GM12878 (cell line): ENCODE measurements around the gene DGCR8. TPM values are rescaled to one million over a fixed set of nuclear protein-coding genes. Genes with fewer than 3 reads are reported as not detected.
A peak's percentile ranks its signal among the peaks of the same experiment; 100 is the strongest.

Experiments
- ATAC-seq: fragments of 200-7000 bp; cut with Tn5 transposase; 3 replicates; pipeline ENCODE4 v1.9.1; 2020; ENCODE audit warnings: mild to moderate bottlenecking, moderate library complexity
- BruUV-seq: library from RNA; stranded (reverse); fragments of 400-500 nt; replicated peaks from 2 replicates; lab custom pipeline; 2021; lab: Mats Ljungman, UMichigan
- CTCF ChIA-PET: fragments of 300-600 bp; sonication (Branson Sonifier 250); formaldehyde crosslinking; extraction: SDS; loops from one replicate; lab custom pipeline; 2021; ENCODE audit warnings: inconsistent platforms; lab: Yijun Ruan, JAX
- POLR2A ChIA-PET: fragments of 350-600 bp; formaldehyde crosslinking; extraction: SDS; loops from one replicate; lab custom pipeline; 2021; ENCODE audit warnings: inconsistent platforms; lab: Charles Lee
- RAD21 ChIA-PET: fragments of 300-600 bp; sonication (Branson Sonifier 250); formaldehyde crosslinking; loops from one replicate; lab custom pipeline; 2023; ENCODE audit warnings: antibody characterized with exemption; ENCODE audit not compliant: unreplicated experiment; lab: Charles Lee
- SMC1A ChIA-PET: fragments of 300-600 bp; sonication (Branson Sonifier 250); formaldehyde crosslinking; loops from one replicate; lab custom pipeline; 2023; ENCODE audit not compliant: unreplicated experiment, uncharacterized antibody; lab: Charles Lee
- DNase-seq: peaks from one replicate; pipeline ENCODE4 v3.0.0-alpha.2; 2011; ENCODE audit warnings: low read depth, low spot score
- FAIRE-seq: peaks from 3 replicates; lab custom pipeline; 2011; peaks lifted over from hg19 to GRCh38; lab: Jason Lieb, UNC
- H2AFZ ChIP-seq: 2 replicates; pipeline ENCODE4 v1.6.0; 2011; ENCODE audit warnings: low read depth, low read length, control low read depth; ENCODE audit not compliant: control insufficient read depth
- H3K27ac ChIP-seq: 2 replicates; pipeline ENCODE4 v1.5.1; 2011; ENCODE audit warnings: control low read depth; ENCODE audit not compliant: control insufficient read depth, insufficient read depth
- H3K27me3 ChIP-seq, 2 experiments: replicated peaks in 1 of 2; 2 replicates each; pipeline versions ENCODE4 v1.6.0 to v1.6.1; 2011; ENCODE audit warnings: low read length in 1 of 2; ENCODE audit not compliant: control insufficient read depth in 2 of 2, insufficient read depth in 2 of 2
- H3K36me3 ChIP-seq, 2 experiments: 2 replicates each; pipeline ENCODE4 v1.5.1; 2011; ENCODE audit warnings: low read length in 1 of 2; ENCODE audit not compliant: control insufficient read depth in 2 of 2, insufficient read depth in 2 of 2
- H3K4me1 ChIP-seq: 2 replicates; pipeline ENCODE4 v1.6.1; 2011; ENCODE audit warnings: mild to moderate bottlenecking, low read length, moderate library complexity, mixed read lengths; ENCODE audit not compliant: control insufficient read depth, insufficient read depth
- H3K4me2 ChIP-seq: 2 replicates; pipeline ENCODE4 v1.6.0; 2011; ENCODE audit warnings: control low read depth; ENCODE audit not compliant: control insufficient read depth, insufficient read depth
- H3K4me3 ChIP-seq: fragments of 200-600 bp; sonication (generic); 2 replicates; pipeline ENCODE4 v1.5.1; 2016
- H3K79me2 ChIP-seq: 2 replicates; pipeline ENCODE4 v1.6.0; 2011; ENCODE audit warnings: low read length; ENCODE audit not compliant: control insufficient read depth, insufficient read depth
- H3K9ac ChIP-seq: 2 replicates; pipeline ENCODE4 v1.8.0; 2011; ENCODE audit warnings: low read length, control low read depth, mixed read lengths; ENCODE audit not compliant: control insufficient read depth, insufficient read depth
- H3K9me3 ChIP-seq: replicated peaks from 3 replicates; pipeline ENCODE4 v1.5.1; 2011; ENCODE audit warnings: mild to moderate bottlenecking, low read length; ENCODE audit not compliant: control insufficient read depth, insufficient read depth
- H4K20me1 ChIP-seq: 2 replicates; pipeline ENCODE4 v1.6.0; 2011; ENCODE audit not compliant: control insufficient read depth, insufficient read depth
- ETV6 ChIP-seq, 2 experiments: fragments of 450-650 bp in 1 of 2; IDR thresholded peaks in 1 of 2; conservative IDR thresholded peaks in 1 of 2; 2 replicates each; pipeline ENCODE4 v1.6.1; 2014; ENCODE audit warnings: antibody characterized with exemption in 1 of 2, borderline replicate concordance in 1 of 2, low read depth in 1 of 2, mild to moderate bottlenecking in 1 of 2, moderate library complexity in 1 of 2
- PAX8 ChIP-seq: fragments of 450-650 bp; IDR thresholded peaks from 2 replicates; pipeline ENCODE4 v1.6.1; 2017; ENCODE audit warnings: mild to moderate bottlenecking, moderate library complexity
- POLR2A ChIP-seq: IDR thresholded peaks from 2 replicates; pipeline ENCODE4 v1.6.1; 2011; ENCODE audit warnings: low read depth, mild to moderate bottlenecking, low read length
- WGBS: methylation state at CpG from one replicate; pipeline ENCODE4 v1.1.6; 2016; ENCODE audit warnings: low lambda C conversion rate; ENCODE audit not compliant: insufficient replicate concordance, insufficient coverage; ENCODE audit errors: missing lambda C conversion rate; 5-methylcytosine and 5-hydroxymethylcytosine counted together
- in situ Hi-C: fragments of 300-500 bp; cut with MboI; formaldehyde crosslinking; loops from 9 replicates; pipeline ENCODE4 v1.14.3; 2018; ENCODE audit warnings: mixed read lengths
- intact Hi-C: fragments of 100-400 bp; cut with micrococcal nuclease; formaldehyde crosslinking; loops from one replicate; pipeline ENCODE4 v1.14.2; 2022; ENCODE audit not compliant: unreplicated experiment
- polyA plus RNA-seq, 11 experiments: library from polyadenylated mRNA; depleted of rRNA in 4 of 11; unstranded in 6 of 11; stranded (reverse) in 5 of 11; fragments of >200 nt; fragmentation: Nextera tagmentation in 4 of 11; fragmentation: Illumina TruSeq in 1 of 11; extraction: Ambion mirVana in 4 of 11; extraction: Trizol in 1 of 11; gene quantifications; 1 replicate in 1 of 11; 2 replicates in 10 of 11; pipeline versions ENCODE4 v1.2.1 to v1.2.3, GENCODE V29; 2011 to 2016; ENCODE audit warnings: inconsistent platforms in 2 of 11, missing spikeins in 2 of 11, low read depth in 1 of 11
- total RNA-seq, 4 experiments: library from RNA; depleted of rRNA in 3 of 4; stranded (reverse); fragments of >200 nt in 3 of 4; fragmentation: Illumina TruSeq in 1 of 4; extraction: Trizol in 1 of 4; gene quantifications; 2 replicates each; pipeline versions ENCODE4 v1.2.1 to v1.2.3, GENCODE V29; 2013 to 2021

The DGCR8 gene
- total and polyA plus RNA-seq, 10 of the 15 experiments (the other 5 are each of a cell fraction or from before 2014, with no cell fraction given), result 1.2 to 35.1 (median 17.2) TPM

DNA sequence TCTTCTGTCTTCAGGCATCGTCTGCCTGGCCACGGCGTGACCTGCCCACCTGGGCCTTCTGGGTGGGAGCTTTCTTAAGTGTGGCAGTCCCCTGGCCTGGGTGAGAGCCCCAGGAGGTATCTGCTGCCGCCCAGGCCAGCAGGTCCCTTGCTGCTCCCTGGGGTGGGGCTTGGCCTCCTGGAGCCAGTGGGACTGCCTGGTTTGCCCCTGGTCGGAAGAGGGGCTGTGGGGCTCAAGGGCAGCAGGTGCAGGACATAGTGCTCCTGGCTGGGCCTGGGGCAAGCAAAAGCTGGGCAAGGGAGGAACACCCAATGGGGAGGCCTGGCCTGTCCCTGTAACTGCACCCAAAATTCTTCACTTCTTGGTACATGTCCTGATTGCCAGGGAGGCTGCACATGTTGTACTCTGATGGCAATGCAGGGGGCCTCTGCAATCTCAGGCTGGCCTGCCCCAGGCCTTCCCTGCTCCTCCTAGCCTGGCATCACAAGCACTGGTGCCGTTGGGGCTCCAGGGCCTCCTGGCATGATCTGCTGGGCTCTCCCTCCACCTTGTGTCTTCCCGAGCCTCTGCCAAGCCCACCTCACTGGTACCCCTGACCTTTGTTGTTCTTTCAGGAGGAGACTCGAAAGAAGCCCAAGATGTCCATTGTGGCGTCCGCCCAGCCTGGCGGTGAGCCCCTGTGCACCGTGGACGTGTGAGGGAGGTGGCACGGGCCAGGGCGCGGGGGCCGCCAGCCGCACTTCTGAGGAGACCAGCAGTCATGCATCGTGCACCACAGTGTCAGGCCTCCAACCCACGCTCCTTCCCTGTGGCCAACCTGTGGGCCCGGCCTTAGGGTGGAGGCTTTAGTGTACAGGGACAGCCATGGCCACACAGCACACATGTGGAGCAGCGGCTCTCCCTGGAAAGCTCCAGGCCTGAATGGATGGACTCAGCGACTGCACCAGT lies 29.6 kb downstream of the DGCR8 start:
- POLR2A ChIA-PET, result no interaction called here
- peak; percentile 54 for TF ChIP-seq POLR2A
- TF ChIP-seq ETV6 (conservative IDR thresholded peaks at IDR 0.05 in 1 of 2, IDR thresholded peaks at IDR 0.05 in 1 of 2; ENCODE audit: borderline replicate concordance in 1 of 2, low read depth in 1 of 2), result no peak
- TF ChIP-seq, all 136 proteins: peak for 1
- no peak for FAIRE-seq

GRCh38 chr22:20110359-20110985 lies 30.4 kb downstream of the DGCR8 start:
- no peak overlapping the region for H3K4me3 ChIP-seq
- CTCF ChIA-PET, result no interaction called here
- no peak for TF ChIP-seq PAX8
- TF ChIP-seq, all 136 proteins: peak for 0
- Histone ChIP-seq H3K27me3 (no peaks in the 10 kb centered on the region), H3K9ac (no peak overlapping the region), H3K4me1 (peaks cover 15% of the 10 kb centered on the region), H3K79me2 (peaks cover 10% of the 10 kb centered on the region), H4K20me1 (no peaks in the 10 kb centered on the region), H2AFZ (no peak overlapping the region), H3K4me2 (no peak overlapping the region), H3K9me3 (no peaks in the 10 kb centered on the region; the same call in 2 of the 3 replicates), H3K27ac (no peak overlapping the region), H3K36me3 (peaks cover 34 to 73% of the 10 kb centered on the region in 2 experiments; a peak in 3 of 4 replicates)
- no peak for DNase-seq
- RAD21 ChIA-PET, result no interaction called here
- in situ Hi-C loops, result no loop called here
- POLR2A ChIA-PET, result interaction anchor here (0.5 kb wide), 1 partner anchor 31 kb away, joined by 3 read pairs; no protein-coding TSS in a partner anchor
- SMC1A ChIA-PET, result no interaction called here
- no peak for FAIRE-seq
- intact Hi-C loops, result no loop called here
- 79% methylated on average over 9 of the region's 9 CpGs for WGBS
- ATAC-seq, result no peak
- TSS peak; percentile 72 for BruUV-seq

More for the DNA sequence above, 29.6 kb downstream of the DGCR8 start:
- Histone ChIP-seq H3K36me3 (peaks cover 32 to 74% of the 10 kb centered on the region in 2 experiments; a peak in 3 of 4 replicates), H4K20me1 (no peaks in the 10 kb centered on the region), H3K9ac (no peak overlapping the region), H3K4me3 (no peak overlapping the region), H3K9me3 (no peaks in the 10 kb centered on the region; the same call in 2 of the 3 replicates), H2AFZ (no peak overlapping the region), H3K4me2 (no peak overlapping the region), H3K4me1 (peaks cover 9% of the 10 kb centered on the region), H3K27ac (no peak overlapping the region), H3K27me3 (no peaks in the 10 kb centered on the region), H3K79me2 (peaks cover 3% of the 10 kb centered on the region)
- WGBS, result 91% methylated on average over 23 of the region's 23 CpGs
- SMC1A ChIA-PET, result no interaction called here
- DNase-seq, result no peak
- in situ Hi-C loops (no loop called here), intact Hi-C loops (no loop called here)
- RAD21 ChIA-PET, result no interaction called here
- CTCF ChIA-PET, result no interaction called here
- ATAC-seq, result no peak
- no TSS peak for BruUV-seq
